ENCODE data around the gene NELFA.

Gene NELFA

DNA sequence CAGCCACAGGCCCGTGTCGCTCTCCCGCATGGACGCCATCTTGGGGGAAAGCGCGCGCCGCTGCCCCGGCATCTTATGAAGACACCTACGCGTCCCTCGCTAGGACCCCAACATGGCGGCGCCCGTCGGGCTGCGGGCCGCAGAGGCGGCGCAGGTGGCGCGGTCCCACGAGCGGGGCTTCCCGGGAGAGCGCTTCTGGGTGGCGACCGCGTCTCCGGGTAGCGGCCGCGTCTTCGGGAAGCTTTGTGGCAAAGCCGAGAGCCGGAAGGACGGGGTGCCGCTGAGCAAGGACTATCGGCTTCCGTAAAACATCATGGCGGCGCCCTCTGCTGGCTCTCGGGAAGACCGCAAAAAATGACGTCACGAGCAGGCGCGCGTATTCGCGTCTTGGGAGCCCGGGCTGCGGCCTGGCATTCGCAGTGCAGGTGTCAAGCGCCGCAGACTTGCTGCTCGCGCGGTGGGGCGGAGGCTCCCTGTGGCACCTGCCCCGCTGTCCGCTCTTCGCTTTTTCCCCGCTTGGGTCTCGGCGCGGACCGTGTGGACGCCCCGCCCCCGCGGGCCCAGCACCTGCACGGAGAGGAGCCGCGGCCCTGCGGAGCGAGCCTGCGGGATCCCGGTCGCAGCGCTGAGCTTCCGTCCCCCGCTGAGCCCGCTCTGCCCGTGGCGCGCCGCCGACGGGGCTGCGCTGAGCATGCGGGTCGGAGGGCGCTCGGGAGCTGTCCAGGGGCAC is at the start of gene NELFA:
Gene NELFA, minus strand, starts transcription at position 54 of the 730 bp plus-strand sequence. Its CDS starts 15 bp downstream, at position 39.
- DNase-seq (ENCODE audit: low spot score), result peak; percentile 94

DNA sequence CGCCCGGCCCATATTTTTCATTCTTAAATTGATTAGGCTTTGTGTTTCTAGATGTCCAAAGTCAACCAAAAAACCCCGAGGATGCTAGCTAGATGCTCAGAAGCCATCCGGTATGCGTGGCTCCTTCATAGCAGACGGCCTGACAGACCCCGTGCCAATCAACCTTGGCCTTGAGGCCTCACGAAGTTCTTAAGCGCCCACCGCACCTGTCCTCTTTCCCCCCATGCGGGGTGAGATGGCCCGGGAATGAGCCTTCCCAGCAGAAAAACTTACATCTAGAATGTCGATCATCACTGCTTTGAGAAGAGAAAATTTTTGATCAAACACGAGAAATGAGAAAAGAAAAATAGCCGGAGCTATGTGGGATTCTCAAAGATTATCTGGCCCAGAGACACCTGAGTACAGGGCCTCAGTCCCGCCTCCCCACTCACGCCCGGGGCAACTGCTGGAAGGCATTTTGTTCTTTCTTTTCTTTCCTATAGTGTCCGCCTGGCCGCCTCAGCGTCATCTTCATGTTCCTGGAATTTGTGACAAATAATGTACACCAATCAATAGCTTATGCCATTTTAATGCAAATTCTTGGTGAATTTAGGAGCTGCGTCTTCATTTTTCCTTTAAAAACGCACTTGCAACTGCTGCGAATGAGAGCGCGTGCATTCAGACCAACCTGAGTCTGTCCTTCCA is 48.8 kb upstream of the NELFA start:
- DNase-seq (ENCODE audit: low spot score), result no peak

DNA sequence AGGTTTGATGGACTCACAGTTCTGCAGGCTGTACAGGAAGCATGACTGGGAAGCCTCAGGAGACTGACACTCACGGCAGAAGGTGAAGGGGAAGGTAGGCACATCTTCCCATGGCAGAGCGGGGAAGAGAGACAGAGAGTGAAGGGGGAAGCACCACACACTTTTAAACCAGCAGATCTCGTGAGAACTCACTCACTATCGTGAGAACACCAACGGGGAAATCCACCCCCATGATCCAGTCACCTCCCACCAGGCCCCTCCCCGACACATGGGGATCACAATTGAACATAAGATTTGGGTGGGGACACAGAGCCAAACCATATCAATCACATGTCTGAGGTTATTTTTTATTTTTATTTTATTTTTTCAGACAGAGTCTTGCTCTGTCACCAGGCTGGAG is 45.4 kb upstream of the NELFA start:
- DNase-seq (ENCODE audit: low spot score), result no peak

DNA sequence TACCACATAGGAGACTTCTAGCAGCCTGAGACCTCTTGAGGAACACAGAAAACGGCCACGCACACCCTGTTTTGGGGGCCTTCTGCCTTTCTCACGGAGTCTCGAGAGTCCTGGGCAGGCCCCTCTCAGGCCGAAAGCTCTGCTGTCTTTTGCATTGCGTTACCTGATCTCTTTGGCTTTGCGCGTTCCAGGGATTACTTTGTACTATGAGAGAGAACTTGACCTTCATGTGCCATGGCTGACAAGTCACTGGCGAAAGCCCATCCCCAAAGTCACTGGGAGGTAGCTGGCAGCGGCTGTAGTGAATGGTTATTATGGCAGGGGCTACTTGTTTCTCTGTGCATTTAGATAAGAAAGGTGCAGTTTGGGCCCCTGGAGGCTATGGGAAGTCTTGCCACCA is 42.3 kb upstream of the NELFA start:
- no peak for DNase-seq (ENCODE audit: low spot score)

DNA sequence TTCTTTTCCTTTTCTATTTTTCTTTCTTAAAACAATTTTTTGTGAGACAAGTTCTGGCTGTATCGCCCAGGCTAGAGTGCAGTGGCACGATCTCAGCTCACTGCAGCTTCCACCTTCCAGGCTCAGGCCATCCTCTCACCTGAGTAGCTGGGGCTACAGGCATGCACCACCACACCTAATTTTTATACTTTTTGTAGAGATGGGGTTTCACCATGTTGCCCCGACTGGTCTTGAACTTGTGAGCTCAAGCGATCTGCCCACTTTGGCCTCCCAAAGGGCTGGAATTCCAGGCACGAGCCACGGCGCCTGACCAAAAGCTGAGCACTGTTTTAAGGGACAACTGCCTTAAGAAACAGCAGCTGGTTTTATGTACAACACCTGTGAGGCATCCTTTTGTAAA is 41.0 kb upstream of the NELFA start:
- no peak for DNase-seq (ENCODE audit: low spot score)

DNA sequence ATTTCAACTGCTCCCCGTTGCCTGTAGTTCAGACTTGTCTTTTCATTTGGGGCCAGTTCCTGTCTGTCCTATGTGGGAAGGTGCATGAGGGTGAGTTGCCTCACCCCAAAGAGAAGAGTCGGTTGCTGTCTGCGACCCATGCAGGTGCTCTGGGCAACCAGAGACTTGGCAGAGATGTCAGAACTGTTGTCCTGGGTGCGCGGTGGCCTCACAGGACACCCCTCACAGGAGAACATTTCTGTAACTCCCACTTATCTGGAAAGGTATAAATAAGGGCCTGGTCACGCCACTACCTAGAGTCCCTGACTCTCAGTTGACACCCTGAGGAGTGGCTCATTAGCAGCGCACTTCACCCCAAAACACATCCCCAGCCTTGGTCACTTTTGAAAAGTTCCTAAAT is 40.6 kb upstream of the NELFA start:
- no peak for DNase-seq (ENCODE audit: low spot score)

DNA sequence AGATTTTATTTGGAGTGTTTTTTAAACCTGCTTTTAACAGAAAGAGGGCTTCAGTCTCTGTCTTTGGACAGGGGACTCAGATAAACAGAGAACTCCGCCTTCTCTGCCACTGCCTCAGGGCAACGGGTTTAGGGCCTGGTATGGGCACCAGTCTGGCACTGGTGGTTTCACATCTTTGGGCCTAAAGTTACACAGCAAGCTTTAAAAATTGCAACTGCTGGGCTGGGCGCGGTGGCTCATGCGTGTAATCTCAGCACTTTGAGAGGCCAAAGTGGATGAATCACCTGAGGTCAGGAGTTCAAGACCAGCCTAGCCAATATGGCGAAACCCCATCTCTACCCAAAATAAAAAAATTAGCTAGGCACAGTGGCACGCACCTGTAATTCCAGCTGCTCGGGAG is 40.1 kb upstream of the NELFA start:
- no peak for DNase-seq (ENCODE audit: low spot score)

DNA sequence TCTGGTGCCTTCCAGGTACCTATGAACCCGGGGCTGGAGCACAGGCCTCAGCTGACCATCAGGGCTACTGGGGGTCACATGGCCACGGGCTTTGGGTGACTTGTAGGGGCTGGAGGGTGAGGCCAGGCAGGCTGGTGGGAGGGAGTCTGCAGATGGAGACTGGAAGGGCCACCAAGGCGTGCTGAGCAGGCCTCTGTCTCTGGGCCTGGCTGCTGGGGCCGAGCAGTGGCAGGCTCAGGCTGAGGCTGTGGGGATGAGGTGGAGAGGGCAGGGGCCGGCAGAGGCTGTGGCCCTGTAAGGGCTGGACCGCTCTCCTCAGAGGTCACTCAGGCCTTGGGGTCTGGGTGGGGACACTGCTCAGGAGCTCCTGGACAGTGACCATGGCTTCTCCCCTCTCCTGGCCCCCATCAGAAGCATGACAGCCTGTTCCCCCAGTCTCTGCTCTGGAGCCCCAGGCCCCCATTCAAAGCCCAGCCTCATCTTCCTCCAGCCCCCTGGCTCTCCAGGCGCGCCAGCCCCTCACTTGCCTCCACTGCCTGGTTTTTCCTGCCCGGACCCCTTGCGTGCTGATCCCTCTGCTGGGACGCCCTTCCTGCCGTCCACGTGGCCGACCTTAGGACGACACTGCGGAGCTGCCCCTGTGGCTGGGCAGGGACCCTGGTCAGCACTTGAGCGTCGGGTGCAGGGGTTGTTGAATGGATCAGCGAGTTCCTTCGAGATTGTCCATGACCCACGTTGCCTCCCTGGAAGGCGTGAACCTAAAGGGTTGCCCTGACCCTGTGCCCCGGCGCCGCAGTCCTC is 39.2 kb upstream of the NELFA start:
- DNase-seq (ENCODE audit: low spot score), result no peak

DNA sequence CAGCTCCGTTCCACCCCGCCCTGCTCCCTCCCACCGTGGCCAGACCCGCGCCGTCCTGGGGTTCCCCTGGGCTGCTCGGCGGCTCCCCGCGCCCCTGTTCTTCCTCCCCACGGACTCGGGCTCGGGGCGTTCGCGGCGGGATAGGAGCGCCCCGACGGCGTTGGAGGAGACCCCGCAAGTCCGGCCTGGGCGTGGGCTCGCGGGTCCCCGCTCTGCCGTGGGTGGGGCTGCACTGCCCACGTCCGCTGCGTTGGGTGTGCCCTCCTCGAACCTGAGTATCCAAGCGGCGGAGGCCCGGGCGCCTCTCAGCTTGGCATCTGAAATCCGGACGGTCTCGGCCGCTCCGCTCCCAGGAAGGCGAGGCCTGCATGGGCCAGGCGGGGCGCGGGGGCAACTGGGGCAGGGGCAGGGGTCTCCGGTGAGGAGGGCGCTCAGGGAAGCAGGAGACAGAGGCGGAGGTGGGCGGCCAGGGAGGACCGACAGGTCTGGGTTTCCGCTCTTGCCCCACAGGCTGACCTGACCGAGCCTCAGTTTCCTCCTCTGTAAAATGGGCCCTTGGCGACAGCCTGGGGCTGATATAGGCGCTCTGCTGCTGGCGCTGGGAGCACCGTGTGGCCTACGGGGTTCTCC is 38.4 kb upstream of the NELFA start:
- DNase-seq (ENCODE audit: low spot score), result no peak

DNA sequence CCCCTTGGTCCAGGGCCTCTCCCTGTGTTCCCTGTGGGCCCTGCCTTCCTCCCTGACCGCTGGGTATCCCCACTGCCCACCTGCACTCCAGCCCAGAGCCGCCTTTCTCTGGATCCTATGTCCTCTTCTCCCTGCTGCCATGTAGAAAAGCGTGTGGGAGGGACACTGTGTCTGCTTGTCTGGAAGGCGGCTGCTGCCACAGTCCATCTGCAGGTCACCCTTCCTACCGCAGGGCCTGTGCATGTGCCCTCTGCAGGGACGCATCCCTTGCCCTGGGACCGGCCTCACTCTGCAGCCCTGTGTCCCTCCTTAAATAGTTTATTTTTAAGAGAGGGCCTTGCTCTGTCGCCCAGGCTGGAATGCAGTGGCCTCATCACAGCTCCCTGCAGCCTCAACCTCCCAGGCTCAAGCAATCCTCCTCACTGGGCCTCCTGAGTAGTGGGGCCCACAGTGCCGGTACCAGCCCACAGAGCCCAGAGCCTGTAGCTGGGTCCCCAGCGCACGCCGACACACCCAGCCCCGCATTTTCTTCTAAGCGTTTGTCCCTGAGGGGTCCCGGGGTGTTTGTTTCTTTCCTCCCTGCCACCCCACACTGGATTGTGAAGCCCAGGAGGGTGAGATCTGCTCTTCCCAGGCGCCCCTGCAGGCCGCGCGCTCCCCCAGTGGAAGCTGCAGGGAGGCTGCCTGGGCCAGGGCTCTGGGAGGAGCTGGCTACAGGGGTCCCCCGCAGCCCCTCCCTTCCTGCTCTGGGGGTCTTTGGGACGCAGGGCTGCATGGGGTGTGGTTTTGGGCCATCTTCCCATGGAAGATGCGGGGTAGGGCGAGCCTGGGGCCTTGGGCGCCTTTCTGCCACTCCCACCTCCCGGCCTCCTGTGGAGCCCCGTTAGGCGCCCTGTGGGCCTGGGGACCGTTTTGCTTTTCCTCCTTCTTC is 37.5 kb upstream of the NELFA start:
- DNase-seq (ENCODE audit: low spot score), result no peak

DNA sequence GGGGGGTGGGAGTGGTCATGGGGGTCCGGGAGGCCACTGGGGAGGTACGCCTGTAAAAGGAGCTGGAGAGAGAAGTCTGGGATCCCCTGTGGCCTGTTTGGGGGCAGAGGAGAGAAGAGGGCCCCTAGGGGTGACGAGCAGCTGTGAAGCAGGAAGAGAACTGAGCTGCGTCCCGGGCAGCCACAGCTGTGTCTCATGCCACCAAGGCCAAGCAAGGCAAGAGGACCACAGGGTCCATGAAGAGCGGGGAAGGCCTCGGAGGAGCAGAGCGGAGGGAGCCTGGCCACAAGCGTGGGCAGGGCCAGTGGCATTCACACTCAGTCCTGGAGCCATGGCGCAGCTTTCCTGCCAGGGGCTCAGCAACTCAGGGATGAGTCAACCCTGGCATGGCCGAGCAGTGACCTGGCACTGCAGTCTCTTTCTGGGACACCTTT is 36.8 kb upstream of the NELFA start:
- no peak for DNase-seq (ENCODE audit: low spot score)

DNA sequence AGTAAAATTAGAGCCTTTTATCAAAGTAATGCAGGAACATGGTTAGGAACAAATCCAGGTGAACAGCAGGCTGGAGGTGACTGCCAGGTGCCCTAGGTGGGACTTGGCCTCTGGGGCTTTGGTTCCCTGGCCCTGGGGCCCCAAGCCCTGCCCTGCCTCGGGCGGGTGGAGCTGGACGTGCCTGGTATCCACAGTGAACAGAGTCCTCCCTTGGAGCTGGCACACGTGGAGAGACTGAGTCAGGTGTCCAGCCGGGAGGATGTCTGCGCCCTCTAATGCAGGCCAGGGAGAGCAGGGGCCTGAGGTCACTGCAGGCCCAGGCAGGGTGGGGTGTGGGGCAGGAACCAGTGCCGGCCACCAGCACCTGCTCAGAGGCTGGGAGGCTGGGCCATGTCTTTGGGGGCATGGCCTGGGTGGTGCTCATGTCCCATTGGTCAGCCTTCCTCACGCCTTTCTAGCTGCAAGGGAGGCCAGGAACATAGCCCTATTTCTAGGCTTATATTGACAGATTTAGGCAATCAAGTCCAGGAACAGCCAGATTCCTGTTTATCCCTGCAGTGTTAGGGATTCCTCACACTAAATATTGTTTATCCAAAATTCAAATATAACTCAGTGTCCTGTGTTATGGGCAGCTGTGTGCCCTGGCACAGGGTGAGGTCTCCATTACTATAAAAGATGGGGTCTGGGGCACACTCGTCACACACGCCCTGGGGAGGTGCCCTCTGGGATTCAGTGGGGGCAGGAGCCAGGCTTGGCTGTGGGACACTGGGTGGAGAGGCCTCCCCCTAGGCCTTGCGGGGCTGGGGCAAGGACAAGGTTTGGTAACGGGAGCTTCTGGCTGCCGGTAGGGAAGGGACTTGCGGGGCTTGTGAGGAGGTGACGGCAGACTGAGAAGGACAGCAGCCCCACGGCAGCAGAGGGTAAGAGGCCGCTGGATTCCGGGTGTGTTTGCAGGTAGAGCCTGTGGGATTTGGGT is 36.1 kb upstream of the NELFA start:
- no peak for DNase-seq (ENCODE audit: low spot score)

DNA sequence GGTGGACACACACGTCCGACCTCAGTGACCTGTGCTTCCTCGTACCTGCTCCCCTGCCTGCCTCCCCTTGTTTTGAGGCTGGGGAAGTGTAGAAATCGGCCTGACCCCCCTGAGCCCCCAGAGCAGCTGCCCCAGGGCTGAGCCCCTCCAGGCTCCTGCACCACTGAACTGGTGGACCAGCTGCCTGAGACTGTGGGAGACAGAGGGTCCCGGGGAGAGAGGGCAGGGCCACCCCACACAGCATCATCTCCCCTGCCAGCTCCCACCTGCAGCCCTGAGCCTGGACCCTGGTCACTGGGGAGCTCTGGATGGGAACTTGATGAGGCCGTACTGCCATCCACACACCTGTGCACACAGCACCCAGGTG is 35.3 kb upstream of the NELFA start:
- DNase-seq (ENCODE audit: low spot score), result no peak

DNA sequence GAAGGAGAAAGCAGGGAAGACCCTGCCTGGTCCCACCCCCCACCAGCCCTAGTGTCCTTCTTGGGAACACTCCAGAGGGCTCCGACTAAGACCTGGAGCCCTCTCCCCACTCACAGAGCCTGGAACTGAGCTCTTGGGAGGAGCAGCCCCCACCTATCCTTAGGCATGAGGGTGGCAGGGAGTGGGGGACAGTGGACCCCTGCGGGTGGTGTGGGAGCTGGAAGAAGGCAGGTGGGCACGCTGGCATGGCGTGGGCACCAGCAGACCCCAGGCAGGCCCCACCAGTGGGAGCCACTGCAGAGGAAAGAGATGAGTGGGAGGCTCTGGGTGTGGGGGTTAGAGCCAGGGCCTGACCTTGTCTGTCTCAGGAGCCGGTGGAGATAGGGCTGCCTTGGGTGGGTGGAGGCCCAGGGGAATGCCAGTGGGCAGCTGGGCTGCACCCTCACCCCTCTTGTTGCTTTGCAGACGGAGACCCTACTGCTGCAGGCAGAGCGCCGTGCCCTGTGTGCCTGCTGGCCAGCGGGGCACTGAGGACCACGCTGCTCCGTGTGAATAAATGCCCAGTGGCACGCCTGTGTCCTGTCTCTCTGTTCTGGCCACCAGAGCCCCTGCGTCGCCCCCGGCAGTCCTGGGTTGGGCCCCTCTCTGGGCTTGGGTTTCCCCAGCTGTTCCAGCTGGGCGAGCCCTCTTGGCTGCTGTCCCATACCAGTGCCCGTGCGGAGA is 34.8 kb upstream of the NELFA start:
- DNase-seq (ENCODE audit: low spot score), result no peak

DNA sequence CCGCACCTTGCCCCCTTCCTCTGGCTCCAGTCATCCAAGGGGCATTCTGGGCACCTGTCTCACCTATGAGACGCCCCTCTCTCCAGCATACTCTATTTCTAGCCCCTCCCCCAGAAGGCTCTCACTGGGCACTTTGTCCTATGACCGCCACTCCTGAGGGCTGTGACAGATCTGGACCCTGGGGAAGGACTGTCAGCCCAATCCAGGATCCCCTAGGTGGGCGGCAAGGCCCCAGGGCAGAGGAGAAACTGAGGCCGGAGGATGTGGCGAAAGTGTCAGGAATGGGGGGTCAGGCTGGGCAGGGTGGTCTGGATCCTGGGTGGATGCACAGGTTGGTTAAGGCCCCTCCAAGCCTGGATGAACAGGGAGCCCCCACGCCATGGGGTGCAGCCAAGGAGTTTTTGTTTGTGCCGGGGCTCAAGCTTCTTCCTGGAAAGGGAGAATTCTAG is 34.2 kb upstream of the NELFA start:
- no peak for DNase-seq (ENCODE audit: low spot score)

DNA sequence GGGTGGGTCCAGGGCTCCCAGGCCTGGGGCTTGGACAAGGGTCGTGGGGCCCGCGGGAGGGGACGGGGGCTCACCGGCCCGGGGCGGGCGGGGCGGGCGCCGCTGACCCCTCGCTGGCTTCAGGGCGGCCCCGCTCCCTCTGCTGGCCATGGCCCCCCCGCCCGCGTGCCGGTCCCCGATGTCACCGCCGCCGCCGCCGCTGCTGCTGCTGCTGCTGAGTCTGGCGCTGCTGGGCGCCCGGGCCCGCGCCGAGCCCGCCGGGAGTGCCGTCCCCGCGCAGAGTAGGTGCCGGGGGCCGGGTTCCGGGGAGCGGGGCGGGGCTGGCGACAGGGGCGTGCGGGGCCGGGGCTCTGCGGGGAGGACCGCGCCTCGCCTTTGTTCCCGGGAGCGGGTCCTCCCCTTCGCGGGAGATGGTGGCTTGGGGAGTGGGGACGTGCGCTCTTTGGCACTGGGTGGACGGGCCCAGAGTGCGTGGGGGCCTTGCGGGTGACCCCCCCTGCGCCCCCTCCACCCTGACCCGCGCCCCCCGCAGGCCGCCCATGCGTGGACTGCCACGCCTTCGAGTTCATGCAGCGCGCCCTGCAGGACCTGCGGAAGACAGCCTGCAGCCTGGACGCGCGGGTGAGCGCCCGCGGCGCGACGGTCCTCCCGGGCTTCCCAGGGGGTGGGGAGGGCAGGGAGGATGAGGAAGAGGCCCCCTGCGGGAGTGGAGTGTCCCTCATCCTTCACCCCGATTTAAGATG is 33.6 kb upstream of the NELFA start:
- peak; percentile 30 for DNase-seq (ENCODE audit: low spot score)

DNA sequence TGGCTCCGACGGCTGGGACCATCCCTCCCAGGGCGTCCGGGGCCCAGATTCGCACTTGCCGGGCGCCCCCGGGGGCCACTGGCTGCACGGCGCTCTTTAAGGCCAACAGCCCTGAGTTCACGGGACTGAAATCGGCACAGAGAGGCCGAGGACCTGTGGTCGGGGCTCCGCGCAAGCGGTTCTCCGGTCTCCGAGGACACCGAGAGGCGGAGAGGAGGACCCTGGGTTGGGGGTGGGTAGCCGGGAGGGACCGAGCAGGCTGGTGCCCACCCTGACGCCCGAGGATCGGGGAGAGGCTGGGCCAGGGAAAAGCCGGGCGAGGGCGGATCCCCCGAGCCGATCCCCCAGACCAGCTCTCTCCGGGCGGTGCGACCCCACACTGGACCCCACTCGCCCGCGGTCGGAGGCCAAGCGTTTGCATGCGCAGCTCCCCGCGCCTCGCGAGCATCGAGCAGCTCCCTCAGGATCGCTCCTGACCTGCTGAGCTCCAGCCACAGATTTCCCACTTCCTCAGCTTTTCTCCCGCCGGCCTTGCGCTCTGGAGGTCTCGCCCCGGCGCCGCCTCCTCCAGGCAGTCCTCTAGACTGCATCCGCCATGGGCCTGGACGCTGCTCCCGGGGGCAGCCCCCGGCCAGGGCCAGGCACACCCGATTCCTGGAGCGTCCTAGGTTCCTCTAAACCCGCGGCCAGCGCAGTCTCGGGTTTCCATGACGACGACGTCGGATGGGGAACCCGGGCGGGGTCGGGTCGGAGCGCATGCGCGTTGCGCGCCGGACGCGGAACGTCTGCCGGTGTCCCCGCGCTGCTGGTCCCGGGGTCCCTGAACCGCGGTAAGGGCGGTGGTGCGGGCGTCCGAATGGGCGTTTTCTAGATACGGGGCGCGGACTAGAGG is 32.7 kb upstream of the NELFA start:
- DNase-seq (ENCODE audit: low spot score), result peak; percentile 89
